ENCODE measurements around the gene CKMT1B.
"Not testable (repeated sequence)": the region's sequence is repeated elsewhere in the genome, so short reads cannot be mapped to it uniquely, and the experiment has no call there.

CKMT1B gene

DNA sequence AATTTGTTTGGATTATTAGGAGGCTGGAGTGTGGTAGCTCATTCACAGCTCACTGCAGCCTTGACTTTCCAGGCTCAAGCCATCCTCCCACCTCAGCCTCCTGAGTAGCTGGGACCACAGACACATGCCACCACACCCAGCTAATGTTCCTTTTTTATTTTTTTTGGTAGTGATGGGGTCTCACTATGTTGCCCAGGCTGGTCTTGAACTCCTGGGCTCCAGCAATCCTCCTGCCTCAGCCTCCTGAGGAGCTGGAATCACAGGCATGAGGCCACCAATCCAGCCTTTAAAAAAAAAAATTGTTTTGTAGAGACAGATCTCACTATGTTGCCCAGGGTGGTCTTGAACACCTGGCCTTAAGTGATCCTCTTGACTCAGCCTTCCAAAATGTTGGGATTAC lies 33.1 kb downstream of the CKMT1B start:
- DNase-seq (ENCODE audit: low read depth in 1 of 2, low spot score in 1 of 2) = not testable (repeated sequence)

GRCh38 chr15:43638464-43639204 lies 44.8 kb downstream of the CKMT1B start:
- not testable (repeated sequence) for DNase-seq (ENCODE audit: low read depth in 1 of 2, low spot score in 1 of 2)
